ENCODE measurements around the gene PRR7.

PRR7 gene

GRCh38 chr5:177425196-177425800, 21.3 kb upstream of the PRR7 start:
- no peak for DNase-seq

DNA sequence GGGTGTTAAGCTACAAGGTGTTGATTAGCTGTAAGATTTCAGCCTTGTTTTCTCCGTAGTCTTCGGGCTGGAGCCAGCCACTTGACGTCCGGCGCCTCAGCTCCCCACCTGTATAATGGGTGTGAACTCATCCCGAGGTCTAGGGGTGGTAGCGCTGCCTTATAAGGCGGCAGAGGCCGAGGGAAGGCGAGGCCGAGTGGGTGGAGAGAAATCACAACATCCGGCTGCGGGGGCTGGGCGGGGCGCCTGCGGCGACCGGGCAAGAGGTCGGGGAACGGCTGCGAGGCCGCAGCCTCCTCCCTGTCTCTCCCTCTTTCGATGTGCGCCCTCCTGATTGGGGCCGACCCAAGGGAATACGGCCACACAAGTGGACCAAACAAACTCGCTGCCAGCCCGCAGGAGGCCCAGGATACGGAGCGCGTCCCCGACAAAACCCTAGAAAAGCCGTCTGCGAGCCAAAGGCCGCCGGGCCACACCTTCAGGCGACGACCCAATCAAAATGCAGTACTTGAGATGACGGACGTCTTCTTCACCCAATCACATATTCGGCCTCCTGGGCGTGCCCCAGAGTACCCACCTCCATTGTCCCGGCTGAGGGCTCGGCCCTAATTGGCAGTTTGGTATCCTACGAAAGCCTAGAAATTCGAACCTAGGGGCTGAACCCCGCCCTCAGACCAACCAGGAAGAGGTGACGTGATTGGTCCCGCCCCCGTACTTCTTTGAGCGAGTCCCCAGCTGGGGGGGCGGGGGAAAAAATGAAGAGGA, 20.6 kb upstream of the PRR7 start:
- peak; percentile 99 for DNase-seq

DNA sequence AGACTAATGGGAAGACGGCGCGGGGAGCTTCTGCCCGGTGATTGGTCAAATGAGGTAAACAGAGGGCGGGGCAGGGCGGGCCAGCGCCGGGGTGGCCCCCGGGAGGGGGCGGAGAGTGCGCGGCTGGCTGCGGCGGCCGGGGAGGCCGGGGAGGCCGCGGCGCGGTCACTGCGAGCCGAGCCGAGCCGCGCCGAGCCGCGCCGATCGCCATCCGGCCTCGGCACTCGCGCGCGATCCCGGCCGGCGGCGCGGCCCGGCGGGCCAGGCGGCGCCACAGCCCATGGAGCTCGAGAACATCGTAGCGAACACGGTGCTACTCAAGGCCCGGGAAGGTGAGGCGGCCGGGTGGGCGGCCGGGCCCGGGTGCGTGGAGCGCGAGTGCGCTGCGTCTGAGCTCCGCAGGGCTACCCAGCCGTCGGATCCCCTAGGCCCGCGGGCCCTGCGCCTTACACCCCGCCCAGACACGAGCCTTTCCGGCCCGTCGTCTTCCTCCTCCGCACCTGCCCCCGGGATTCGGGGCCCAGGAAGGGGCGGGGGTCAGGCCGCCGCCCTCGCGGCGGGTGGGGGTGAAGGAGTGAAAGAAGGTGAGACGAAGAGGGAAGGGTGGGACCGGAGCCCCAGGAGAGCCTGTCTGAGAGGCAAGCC, 19.9 kb upstream of the PRR7 start, which contains the start of gene GRK6:
GRK6 (plus strand) TSS at position 111 of the 645 bp plus-strand sequence; CDS start at position 281, 170 bp downstream.
- no peak for DNase-seq

DNA sequence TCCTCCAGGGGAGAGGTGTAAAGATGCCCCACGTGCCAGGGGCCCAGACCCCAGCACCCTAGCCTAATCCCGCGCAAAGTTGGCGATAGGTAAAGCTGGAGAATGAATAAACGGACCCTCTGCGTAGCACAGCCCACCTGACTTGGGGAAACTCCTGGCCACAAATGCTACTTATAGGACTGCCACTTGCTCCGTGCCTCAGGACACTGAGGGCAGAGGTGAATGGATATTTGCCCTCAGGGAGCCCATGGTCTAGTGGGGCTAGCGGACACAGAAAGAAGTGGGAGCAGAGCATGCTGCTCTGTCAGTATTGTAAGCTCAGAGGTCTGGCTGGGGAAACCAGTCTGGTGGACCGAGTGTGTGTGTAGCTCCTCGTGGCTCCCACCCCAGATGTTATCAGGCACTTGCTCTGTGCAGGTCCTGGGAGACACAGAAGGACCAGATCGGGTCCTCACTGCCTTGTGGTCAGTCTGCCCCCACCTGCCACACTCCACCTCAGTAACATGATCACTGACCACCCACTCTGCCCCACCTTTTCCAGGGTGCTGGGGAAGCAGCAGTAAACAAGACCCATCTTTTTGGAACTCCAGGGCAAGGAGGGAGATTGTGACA, 19.3 kb upstream of the PRR7 start:
- DNase-seq: no peak

DNA sequence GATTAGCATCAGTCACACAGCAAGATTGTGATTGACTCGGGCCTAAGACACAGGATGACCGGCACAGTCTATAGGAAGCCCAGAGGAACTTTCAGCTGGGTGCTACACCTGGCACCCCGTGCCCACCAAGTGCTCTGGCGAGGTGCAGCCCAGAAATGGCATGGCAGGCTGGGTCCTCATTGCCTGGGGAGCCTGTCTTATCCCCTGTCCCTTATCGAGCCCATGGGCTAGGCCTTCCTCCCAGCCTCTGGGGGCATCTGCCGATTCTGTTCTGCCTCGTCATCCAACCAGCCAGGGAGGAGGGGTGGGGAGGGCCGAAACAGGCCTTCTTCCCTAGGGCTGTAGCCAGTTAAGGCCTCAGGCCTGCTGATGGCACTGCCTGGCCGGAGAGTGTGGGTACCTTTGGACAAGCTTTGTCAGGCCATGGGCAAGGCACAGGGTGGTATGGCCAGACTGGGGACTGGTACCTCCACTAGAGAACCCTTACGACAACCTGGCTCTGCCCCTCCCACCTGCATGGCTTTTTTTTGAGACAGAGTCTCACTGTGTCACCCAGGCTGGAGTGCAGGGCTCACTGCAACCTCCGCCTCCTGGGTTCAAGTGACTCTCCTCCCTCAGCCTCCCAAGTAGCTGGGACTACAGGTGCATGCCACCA, 18.6 kb upstream of the PRR7 start:
- DNase-seq: no peak

GRCh38 chr5:177428574-177429217, 17.9 kb upstream of the PRR7 start:
- DNase-seq: no peak

DNA sequence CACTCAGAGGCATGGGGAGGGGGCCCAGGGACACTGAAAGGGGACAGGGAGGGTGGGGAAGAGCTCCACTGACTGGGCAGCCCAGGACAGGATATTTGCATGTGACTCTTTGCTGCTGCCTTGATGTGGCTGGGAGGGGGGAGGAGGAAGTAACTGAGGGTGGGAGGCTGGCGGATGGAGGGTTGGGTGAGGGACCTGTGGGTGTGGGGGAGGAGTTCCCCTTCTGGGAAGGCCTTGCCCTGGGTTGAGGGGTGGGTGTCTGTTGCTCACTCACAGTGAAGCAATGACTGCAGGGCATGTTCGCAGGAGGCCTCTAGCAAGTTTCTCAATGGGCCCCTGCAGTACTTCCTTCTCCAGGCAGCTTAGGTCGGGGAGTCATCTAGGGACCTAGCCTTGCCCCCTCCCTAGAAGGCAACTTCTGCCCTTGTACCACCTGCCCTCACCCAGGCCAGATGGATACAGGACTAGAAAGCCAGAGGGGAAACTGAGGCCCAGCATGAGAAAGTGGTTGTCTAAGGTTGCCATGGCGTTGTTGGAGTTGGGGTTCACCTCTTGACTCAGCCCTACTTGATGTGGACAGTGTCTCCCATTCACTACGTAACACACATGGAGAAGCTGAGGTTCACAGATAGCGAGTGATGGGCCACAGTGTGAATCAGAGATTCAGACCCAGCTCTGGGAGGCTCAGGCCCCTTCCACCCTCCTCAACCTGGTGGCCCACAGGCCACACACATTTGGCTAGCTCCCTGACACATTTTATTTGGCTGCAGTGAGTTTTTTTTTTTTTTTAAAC, 17.2 kb upstream of the PRR7 start:
- no peak for DNase-seq

DNA sequence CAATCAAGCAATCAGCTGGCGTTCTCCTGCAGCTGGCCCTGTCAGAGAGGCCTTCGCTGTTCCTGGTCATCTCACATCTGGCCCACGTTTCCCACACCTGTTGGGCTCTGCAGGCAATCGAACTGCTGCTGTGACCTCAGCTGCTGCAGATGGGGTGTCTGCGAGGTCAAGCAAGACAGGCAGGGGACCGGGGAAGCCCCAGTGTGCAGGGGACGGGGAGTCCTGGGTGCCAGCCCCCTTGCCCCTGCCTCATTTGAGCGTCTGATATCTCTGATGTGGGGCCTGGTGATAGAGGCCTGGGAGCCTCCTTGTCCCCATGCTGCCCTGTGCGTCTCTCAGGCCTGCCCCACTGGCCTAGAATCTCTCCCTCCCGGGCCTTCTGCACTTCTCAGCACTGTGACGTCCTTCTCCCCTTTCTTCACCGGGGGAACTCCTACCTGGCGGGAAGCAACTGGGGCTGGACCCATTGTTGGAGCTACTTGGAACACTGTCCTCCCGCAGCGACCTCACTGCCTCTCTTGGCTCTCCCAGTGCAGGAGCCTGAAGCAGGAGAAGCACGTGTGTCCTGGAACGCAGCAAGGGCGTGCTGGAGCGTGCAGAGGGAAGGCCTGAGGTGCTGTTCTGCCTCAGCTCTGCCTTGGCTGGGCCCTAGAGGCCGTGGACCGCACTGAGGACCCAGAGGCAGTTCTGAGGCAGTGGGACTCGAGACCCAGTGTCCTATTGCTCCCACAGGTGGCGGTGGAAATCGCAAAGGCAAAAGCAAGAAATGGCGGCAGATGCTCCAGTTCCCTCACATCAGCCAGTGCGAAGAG, 16.3 kb upstream of the PRR7 start:
- DNase-seq: no peak

GRCh38 chr5:177430972-177431316, 15.7 kb upstream of the PRR7 start:
- DNase-seq: no peak

- no peak for DNase-seq
Measured at GRCh38 chr5:177431317-177432142, 15.1 kb upstream of the PRR7 start.

DNA sequence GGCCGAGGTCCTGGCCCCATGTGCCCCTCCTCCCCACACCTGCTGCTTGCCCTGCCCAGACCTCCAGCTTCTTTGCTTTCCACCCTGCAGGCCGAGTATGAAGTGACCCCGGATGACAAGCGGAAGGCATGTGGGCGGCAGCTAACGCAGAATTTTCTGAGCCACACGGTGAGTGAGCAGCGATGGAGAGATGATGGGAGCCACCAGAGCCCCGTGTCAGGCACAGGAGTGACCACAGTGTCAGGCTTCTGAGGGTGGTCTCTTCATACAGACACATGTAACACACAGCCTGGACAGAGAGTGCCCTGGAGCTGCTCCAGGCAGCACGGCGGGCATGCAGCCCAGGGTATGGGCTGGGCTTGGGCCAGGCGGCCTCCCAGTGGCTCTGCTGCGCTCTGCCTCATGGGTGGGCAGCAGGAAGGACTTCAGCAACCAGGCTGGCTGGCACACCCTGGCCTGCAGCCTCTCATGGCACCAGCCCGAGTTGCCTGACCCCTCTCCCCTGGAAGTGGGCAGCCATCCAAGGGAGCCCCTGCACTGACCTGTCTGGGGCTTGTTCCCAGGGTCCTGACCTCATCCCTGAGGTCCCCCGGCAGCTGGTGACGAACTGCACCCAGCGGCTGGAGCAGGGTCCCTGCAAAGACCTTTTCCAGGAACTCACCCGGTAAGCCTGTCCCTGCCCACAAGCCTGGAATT, 14.3 kb upstream of the PRR7 start:
- DNase-seq: no peak

DNA sequence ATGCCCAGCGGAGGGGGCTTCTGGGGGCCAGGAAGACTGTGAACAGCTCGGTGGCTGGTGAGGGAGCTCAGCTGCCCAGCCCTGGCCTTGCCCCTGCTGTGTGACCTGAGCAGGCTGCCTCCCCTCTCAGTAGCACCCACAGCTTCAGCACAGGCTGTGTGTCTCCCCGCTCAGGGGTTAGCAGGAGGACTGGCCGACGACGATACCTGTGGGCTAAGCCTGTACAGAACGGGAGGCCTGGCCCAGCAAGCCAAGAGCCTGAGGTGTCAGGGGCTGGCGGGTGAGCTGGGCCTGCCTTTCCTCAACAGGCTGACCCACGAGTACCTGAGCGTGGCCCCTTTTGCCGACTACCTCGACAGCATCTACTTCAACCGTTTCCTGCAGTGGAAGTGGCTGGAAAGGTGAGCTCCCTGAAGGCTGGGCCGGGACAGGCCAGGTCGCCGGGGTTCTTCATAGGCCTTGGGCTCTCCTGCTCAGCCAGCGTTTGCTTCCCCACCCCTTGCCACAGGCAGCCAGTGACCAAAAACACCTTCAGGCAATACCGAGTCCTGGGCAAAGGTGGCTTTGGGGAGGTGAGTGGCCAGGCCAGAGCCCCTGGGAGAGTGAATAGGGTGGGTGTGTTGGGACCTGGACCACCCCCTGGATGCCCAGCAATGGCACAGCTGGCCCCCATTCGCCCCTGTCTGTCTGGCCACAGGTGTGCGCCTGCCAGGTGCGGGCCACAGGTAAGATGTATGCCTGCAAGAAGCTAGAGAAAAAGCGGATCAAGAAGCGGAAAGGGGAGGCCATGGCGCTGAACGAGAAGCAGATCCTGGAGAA, 13.6 kb upstream of the PRR7 start:
- no peak for DNase-seq

- DNase-seq: no peak
Measured at GRCh38 chr5:177433658-177434217, 12.9 kb upstream of the PRR7 start.

DNA sequence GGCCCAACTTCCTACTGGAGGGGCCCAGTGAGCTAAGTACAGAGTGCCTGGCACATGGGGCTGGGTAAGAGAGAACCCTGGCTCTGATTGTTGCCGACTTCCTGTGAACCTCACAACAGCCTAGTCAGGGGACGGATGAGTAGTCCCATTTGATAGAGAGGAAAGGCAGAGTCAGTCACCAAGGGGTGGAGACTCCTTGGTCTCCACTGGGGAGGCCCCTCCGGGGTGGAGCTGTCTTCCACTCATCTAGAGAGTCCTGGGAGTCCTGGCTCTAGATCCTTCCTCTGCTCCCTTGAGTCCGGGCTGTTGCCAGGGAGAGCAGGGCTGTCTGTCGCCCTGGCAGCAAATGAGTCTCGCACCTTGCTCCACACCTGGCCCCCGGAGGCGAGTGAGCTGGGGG, 12.2 kb upstream of the PRR7 start:
- no peak for DNase-seq

DNA sequence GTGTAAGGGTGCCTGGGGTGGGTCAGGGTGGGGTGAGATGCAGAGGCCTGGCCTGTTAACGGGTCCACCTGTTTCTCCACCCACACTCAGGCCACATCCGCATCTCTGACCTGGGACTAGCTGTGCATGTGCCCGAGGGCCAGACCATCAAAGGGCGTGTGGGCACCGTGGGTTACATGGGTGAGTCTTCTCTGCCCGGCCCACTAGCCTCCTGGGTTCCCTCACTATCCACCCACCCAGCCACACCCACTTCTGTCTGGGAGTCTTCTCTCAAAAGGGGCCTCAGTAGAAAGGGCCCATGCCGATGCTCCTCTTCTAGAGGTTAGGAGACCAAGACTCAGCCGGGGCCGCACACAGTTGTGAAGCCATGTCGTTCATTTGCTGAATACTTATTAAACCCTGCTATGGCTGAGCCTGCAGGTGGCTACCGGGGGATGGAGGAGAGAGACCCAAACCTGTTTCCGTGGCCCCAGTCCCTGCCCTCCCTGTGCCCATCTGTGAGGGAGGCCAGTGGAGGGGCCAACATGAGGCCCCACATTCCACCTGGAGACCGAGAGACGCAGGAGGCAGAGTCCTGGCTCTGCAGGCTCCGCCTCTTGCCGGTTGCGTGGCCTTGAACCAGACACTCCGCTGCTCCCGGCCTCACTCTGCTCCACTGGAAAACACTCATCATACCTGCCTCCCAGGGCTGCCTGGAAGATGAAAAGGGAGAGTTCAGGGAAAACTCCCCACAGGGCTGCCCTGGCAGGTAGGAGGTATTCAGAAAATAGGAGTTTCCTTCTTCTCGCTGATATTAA, 11.5 kb upstream of the PRR7 start:
- no peak for DNase-seq

DNA sequence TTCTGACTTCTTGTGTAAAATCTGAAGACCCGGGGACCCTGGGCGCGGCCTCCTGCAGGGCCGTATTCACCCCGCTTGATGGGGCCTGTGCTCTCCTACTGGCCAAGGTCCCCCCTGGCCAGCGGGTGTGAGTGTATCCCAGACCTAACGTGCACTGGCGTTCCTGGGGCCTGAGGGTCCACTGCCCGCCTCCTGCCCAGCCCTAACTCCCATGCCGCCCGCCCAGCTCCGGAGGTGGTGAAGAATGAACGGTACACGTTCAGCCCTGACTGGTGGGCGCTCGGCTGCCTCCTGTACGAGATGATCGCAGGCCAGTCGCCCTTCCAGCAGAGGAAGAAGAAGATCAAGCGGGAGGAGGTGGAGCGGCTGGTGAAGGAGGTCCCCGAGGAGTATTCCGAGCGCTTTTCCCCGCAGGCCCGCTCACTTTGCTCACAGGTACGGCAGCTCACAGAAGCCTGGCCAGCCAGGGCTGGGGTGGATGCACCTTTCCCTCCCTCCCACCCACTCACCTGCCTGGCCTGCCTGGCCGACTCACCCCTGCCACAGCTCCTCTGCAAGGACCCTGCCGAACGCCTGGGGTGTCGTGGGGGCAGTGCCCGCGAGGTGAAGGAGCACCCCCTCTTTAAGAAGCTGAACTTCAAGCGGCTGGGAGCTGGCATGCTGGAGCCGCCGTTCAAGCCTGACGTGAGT, 10.6 kb upstream of the PRR7 start:
- DNase-seq: no peak

DNA sequence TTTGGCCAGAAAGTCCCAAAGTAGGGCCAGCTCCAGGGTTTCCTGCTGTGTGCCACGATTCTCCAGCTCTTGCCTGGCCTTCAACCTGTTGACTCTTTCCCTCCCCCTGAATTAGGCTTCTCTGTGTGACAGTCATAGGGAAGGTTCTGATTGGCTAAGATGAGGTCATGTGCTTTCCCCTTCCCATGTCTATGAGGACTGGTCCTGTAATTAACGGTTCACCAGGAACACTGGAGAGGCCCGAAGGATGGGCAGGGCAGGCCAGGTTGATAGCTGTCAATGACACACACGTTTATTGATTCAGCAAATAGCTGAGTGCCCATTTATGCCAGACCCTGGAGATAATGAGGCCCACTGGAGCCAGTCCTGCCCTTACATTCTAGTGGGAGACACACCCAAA, 9.0 kb upstream of the PRR7 start:
- no peak for DNase-seq
